SK-N-SH (cell line): ENCODE measurements around the gene TMEM47.

Source experiments
- EP300 ChIP-seq, 2 experiments: IDR thresholded peaks; 2 replicates each; pipeline versions ENCODE4 v1.4.0 to v1.6.1; 2012; ENCODE audit warnings: borderline replicate concordance in 1 of 2, low read depth in 1 of 2, low read length in 1 of 2
- FOSL2 ChIP-seq: IDR thresholded peaks from 2 replicates; pipeline ENCODE4 v1.4.0; 2012; ENCODE audit warnings: low read depth, mild to moderate bottlenecking, moderate library complexity, borderline replicate concordance
- NFIC ChIP-seq: IDR thresholded peaks from 2 replicates; pipeline ENCODE4 v1.4.0; 2012; ENCODE audit warnings: borderline replicate concordance
- RCOR1 ChIP-seq: fragments of 150-350 bp; IDR thresholded peaks from 2 replicates; pipeline ENCODE4 v1.6.1; 2017; ENCODE audit warnings: antibody characterized with exemption, low read length
- SIN3A ChIP-seq: IDR thresholded peaks from 2 replicates; pipeline ENCODE4 v1.6.1; 2012; ENCODE audit warnings: low read depth, mild to moderate bottlenecking, low read length, moderate library complexity, borderline replicate concordance
- TCF12 ChIP-seq: IDR thresholded peaks from 2 replicates; pipeline ENCODE4 v1.4.0; 2012
- TEAD4 ChIP-seq: IDR thresholded peaks from 2 replicates; pipeline ENCODE4 v1.4.0; 2012; ENCODE audit warnings: mild to moderate bottlenecking, borderline replicate concordance; ENCODE audit not compliant: insufficient read depth
- YY1 ChIP-seq: IDR thresholded peaks from 2 replicates; pipeline ENCODE4 v1.4.0; 2012; ENCODE audit warnings: low read depth, mild to moderate bottlenecking
- TF ChIP-seq, protein P1 (sequence below): fragments of 200-600 bp; sonication (generic); IDR thresholded peaks from 2 replicates; pipeline ENCODE4 v1.6.1; 2017; ENCODE audit warnings: antibody characterized with exemption, mild to moderate bottlenecking, moderate library complexity
- TF ChIP-seq, protein P2 (sequence below): IDR thresholded peaks from 2 replicates; pipeline ENCODE4 v1.4.0; 2012; ENCODE audit warnings: low read depth

DNA sequence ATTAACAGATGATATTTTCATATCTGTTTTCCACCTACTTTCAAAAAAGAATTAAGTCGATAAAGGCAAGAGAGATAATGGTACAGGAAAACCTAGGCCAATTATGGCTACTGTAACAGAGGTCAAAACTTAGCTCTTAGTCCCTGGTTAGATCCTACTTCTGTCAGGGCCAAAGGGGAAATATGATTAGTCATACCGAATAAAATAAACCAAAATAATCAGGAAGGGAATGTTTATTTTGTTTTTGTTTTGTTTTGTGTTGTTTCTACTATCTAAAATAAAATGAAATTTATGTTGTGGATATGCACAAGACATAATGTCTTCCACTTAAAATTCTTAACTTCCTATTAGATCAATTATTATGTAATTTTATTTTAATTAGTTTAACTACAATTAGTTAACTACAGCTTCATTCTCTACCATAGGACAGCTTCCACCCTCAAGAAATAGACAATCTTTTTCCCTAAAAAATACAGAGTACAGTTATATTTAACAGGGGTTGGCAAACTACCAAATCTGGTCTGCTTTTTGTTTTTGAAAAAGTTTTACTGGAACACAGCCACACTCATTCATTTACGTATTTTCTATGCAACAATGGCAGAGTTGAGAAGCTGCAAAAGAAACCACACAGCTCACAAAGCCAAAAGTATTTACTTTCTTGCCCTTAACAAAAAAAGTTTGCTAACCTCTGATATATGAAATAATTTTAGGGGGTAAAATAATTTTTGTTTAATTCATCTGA is 25.4 kb downstream of the TMEM47 start:
- TF ChIP-seq FOSL2, result no peak
- TF ChIP-seq, protein P1, sequence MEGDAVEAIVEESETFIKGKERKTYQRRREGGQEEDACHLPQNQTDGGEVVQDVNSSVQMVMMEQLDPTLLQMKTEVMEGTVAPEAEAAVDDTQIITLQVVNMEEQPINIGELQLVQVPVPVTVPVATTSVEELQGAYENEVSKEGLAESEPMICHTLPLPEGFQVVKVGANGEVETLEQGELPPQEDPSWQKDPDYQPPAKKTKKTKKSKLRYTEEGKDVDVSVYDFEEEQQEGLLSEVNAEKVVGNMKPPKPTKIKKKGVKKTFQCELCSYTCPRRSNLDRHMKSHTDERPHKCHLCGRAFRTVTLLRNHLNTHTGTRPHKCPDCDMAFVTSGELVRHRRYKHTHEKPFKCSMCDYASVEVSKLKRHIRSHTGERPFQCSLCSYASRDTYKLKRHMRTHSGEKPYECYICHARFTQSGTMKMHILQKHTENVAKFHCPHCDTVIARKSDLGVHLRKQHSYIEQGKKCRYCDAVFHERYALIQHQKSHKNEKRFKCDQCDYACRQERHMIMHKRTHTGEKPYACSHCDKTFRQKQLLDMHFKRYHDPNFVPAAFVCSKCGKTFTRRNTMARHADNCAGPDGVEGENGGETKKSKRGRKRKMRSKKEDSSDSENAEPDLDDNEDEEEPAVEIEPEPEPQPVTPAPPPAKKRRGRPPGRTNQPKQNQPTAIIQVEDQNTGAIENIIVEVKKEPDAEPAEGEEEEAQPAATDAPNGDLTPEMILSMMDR, result no peak
- TF ChIP-seq EP300 (IDR thresholded peaks at IDR 0.05; ENCODE audit: borderline replicate concordance in 1 of 2, low read depth in 1 of 2, low read length in 1 of 2), result no peak
- TF ChIP-seq SIN3A, result no peak
- TF ChIP-seq TCF12, result no peak
- TF ChIP-seq RCOR1, result no peak
- TF ChIP-seq NFIC, result no peak
- TF ChIP-seq, protein P2, sequence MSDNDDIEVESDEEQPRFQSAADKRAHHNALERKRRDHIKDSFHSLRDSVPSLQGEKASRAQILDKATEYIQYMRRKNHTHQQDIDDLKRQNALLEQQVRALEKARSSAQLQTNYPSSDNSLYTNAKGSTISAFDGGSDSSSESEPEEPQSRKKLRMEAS, result no peak
- TF ChIP-seq TEAD4, result no peak
- TF ChIP-seq YY1, result no peak
